Right lobe of liver (tissue), 4 donors: ENCODE results near the gene NDUFS6.

Source experiments
- CTCF ChIP-seq, 4 donors: fragments of 200-600 bp in 3 of 4; fragments of 450-650 bp in 1 of 4; IDR thresholded peaks; one replicate each; pipeline versions ENCODE4 v1.5.1 to v1.8.0; 2016 to 2022; ENCODE audit warnings: antibody characterized with exemption in 4 of 4, mild to moderate bottlenecking in 2 of 4
- POLR2A ChIP-seq: fragments of 450-650 bp; IDR thresholded peaks from one replicate; pipeline ENCODE4 v1.6.1; 2017; ENCODE audit warnings: antibody characterized with exemption, mild to moderate bottlenecking
- donor health status: DM: no; HTN: no; CAD: no.
- donor health status: DM: no; HTN: no; CAD: no.
- donor health status: DM: no; HTN: yes; CAD: no.

DNA sequence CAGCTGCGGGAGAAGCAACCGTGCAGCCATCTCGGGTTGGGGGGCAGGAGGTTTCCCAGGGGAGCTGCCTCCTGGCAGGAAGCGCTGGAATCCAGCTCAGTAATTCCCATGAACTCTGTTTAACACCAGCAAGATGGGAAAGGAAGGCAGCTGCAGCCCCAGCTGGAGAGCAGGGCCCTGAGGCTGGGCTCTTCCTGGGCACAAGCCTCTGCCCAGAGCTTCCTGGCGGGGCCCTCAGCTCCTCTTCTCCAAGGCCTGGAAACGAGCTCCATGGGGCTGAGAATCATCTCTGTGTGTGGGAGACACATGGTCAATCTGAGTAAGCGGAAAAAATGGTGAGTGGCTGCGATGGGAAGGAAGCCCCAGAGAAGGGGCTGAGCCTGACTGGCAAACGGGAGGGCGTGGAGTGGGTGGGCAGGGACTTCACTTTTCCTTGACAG is 7.9 kb upstream of the NDUFS6 start:
- TF ChIP-seq CTCF (IDR thresholded peaks at IDR 0.05) (no peak), POLR2A (no peak)
